Activated T-cell treated with anti-CD3 and anti-CD28 coated beads, Interleukin-2, amount 50 U/mL, for 72 hours (primary cell): ENCODE data around the gene TBC1D25. TPM values are rescaled to one million over a fixed set of nuclear protein-coding genes. Genes with fewer than 3 reads are reported as not detected.
"Not testable (repeated sequence)": the region's sequence is repeated elsewhere in the genome, so short reads cannot be mapped to it uniquely, and the experiment has no call there.

Source experiments
- ATAC-seq, 2 donors: fragments of 150-1000 bp; cut with Tn5 transposase; replicated peaks in 1 of 2; 2 replicates each; pipeline ENCODE4 v1.10.0; 2021; ENCODE audit warnings: moderate library complexity in 2 of 2, mild to moderate bottlenecking in 1 of 2
- DNase-seq, 2 donors: peaks; one replicate each; pipeline ENCODE4 v3.0.0; 2021 to 2022; ENCODE audit warnings: mixed read lengths in 1 of 2
- H3K27ac Mint-ChIP-seq: one replicate; pipeline ENCODE4 v1.8.0; 2022; ENCODE audit warnings: mild to moderate bottlenecking, moderate library complexity, mixed read lengths
- H3K27me3 Mint-ChIP-seq: one replicate; pipeline ENCODE4 v1.8.0; 2022; ENCODE audit warnings: low read depth, mixed read lengths
- H3K36me3 Mint-ChIP-seq, 2 donors: one replicate each; pipeline ENCODE4 v1.8.0; 2022; ENCODE audit warnings: mixed read lengths in 2 of 2, mild to moderate bottlenecking in 1 of 2; ENCODE audit not compliant: insufficient read depth in 2 of 2
- H3K4me1 Mint-ChIP-seq: one replicate; pipeline ENCODE4 v1.8.0; 2022; ENCODE audit warnings: low read depth, mixed read lengths
- H3K4me3 Mint-ChIP-seq, 2 donors: one replicate each; pipeline ENCODE4 v1.8.0; 2022; ENCODE audit warnings: mild to moderate bottlenecking in 2 of 2, mixed read lengths in 2 of 2, moderate library complexity in 2 of 2
- H3K9me3 Mint-ChIP-seq, 2 donors: one replicate each; pipeline ENCODE4 v1.8.0; 2022; ENCODE audit warnings: mixed read lengths in 2 of 2
- total RNA-seq, 2 donors: library from RNA; stranded (reverse); gene quantifications; one replicate each; pipeline ENCODE4 v1.2.3, GENCODE V29; 2022

TBC1D25 gene
- total RNA-seq, 2 donors from 2014 or later: 20.4 to 20.5 TPM

GRCh38 chrX:48520976-48521352 lies 18.6 kb upstream of the TBC1D25 start:
- DNase-seq (no peak), ATAC-seq (no peak)
- H3K9me3 Mint-ChIP-seq: no peaks in the 10 kb centered on the region
- no peaks in the 10 kb centered on the region for H3K27me3 Mint-ChIP-seq
- peak overlapping the region; percentile 86 to 91 for H3K4me3 Mint-ChIP-seq
- H3K36me3 Mint-ChIP-seq: peaks cover 6% of the 10 kb centered on the region in 2 donors
- H3K27ac Mint-ChIP-seq: peak overlapping the region; percentile 95
- H3K4me1 Mint-ChIP-seq: peaks cover 18% of the 10 kb centered on the region

DNA sequence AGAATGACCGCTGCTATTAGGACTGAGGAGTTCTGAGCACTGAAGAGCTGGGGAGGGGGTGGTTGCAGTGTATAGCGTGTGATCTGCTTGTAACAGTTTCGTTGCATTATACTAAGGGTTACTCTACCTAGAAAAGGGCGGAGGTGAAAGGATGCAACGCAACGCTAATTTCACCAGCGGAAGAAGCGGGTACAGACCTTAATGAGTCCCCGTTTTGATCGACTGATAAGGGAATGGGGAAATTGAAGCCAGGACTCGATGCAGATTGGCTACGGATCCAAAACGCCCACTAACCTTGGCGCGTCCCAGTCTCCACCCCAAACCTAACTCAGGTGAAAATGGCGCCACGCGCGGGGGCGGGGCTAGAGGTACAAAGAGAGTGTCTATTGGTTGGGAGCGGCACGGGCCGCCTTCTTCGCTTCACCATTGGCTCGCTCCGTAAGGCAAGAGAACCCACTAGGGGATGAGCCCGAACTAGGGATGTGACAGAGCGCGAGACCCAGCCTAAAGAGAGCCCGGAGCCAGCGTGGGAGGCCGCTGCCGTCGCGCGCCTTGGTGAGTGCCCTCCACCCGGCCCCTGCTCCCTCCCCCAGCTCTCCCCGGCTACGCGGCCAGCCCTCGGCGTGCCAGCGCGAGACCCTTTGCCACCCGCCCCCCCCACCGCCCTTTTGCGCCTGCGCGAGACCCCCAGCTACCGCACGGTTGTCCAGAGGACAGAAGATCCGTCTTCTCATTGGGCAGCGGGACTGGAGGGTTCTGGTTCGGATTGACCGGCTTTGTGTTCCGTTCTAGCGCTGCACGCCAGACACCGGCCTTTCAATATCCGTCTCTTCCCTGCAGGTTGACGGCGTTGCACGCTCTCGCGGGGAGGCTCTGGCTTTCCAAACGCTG lies 17.9 kb upstream of the TBC1D25 start, which contains the start of gene EBP:
TSS of gene EBP (plus strand) at position 456 of the 891 bp plus-strand sequence. CDS start 1,964 bp downstream, outside the sequence.
- ATAC-seq (peak; percentile 95 to 96), DNase-seq (peak; percentile 94 to 95)
- Mint-ChIP-seq H3K4me1 (peaks cover 22% of the 10 kb centered on the region), H3K36me3 (peaks cover 8 to 11% of the 10 kb centered on the region in 2 donors), H3K9me3 (no peaks in the 10 kb centered on the region), H3K4me3 (peak within 1 kb of the TSS; percentile 86 to 91), H3K27me3 (no peaks in the 10 kb centered on the region), H3K27ac (peak within 1 kb of the TSS; percentile 95)

GRCh38 chrX:48522291-48522690 lies 17.2 kb upstream of the TBC1D25 start:
- Mint-ChIP-seq H3K4me3 (peak overlapping the region; percentile 86 to 91), H3K27me3 (no peaks in the 10 kb centered on the region), H3K9me3 (no peaks in the 10 kb centered on the region), H3K36me3 (peaks cover 9 to 14% of the 10 kb centered on the region in 2 donors), H3K4me1 (peaks cover 24% of the 10 kb centered on the region), H3K27ac (peak overlapping the region; percentile 91)
- ATAC-seq (no peak), DNase-seq (no peak)

GRCh38 chrX:48523682-48524081 lies 15.8 kb upstream of the TBC1D25 start:
- Mint-ChIP-seq H3K27ac (peak overlapping the region; percentile 8), H3K27me3 (no peaks in the 10 kb centered on the region), H3K36me3 (peaks cover 15 to 25% of the 10 kb centered on the region in 2 donors), H3K4me3 (peak overlapping the region; percentile 55 to 60), H3K4me1 (peaks cover 24% of the 10 kb centered on the region), H3K9me3 (no peaks in the 10 kb centered on the region)
- DNase-seq (no peak), ATAC-seq (no peak)

DNA sequence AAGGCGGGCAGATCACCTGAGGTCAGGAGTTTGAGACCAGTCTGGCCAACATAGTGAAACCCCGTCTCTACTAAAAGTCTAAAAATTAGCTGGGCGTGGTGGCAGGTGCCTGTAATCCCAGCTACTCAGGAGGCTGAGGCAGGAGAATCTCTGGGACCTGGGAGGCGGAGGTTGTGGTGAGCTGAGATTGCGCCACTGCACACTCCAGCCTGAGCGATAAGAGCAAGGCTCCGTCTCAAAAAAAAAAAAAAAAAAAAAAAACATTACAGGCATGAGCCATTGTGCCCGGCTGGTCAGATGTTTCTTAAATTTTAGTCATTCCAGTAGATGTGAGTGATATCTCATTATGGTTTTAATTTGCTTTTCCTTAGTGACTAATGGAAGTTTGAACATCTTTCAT lies 13.7 kb upstream of the TBC1D25 start:
- Mint-ChIP-seq H3K36me3 (peaks cover 17 to 29% of the 10 kb centered on the region in 2 donors), H3K4me1 (peaks cover 19% of the 10 kb centered on the region)
- not testable (repeated sequence) for DNase-seq, H3K27me3 Mint-ChIP-seq, H3K27ac Mint-ChIP-seq, H3K4me3 Mint-ChIP-seq, ATAC-seq, H3K9me3 Mint-ChIP-seq

- peaks cover 16% of the 10 kb centered on the region for H3K4me1 Mint-ChIP-seq
- no peak overlapping the region for H3K27ac Mint-ChIP-seq
- DNase-seq: no peak
- H3K36me3 Mint-ChIP-seq: peaks cover 11 to 23% of the 10 kb centered on the region in 2 donors
- H3K4me3 Mint-ChIP-seq: peak overlapping the region in 1 of 2 donors; percentile 33
- H3K9me3 Mint-ChIP-seq: no peaks in the 10 kb centered on the region
- no peak for ATAC-seq
- no peaks in the 10 kb centered on the region for H3K27me3 Mint-ChIP-seq
Measured at GRCh38 chrX:48530736-48531135, 8.8 kb upstream of the TBC1D25 start.

GRCh38 chrX:48531358-48531959 lies 8.1 kb upstream of the TBC1D25 start:
- H3K9me3 Mint-ChIP-seq: no peaks in the 10 kb centered on the region
- peak; percentile 14 to 17 for DNase-seq
- peaks cover 11 to 20% of the 10 kb centered on the region in 2 donors for H3K36me3 Mint-ChIP-seq

DNA sequence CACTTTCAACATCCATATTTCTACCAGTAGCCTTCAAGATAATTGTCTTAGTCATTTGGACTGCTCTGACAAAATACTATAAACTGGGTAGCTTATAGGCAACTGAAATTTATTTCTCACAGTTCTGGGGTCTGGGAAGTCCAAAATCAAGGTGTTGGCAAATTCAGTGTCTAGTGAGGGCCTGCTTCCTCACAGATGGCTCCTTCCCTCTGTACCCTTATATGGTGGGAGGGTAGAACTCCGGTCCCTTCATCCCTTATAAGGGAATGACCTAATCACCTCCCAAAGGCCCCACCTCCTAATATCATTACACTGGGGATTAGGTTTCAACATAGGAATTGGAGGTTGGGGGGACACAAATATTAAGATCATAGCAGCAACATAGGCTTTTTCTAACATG lies 7.4 kb upstream of the TBC1D25 start:
- Mint-ChIP-seq H3K9me3 (no peaks in the 10 kb centered on the region), H3K27ac (peak overlapping the region; percentile 80), H3K36me3 (peaks cover 8 to 16% of the 10 kb centered on the region in 2 donors)

More at GRCh38 chrX:48531358-48531959, 8.1 kb upstream of the TBC1D25 start:
- H3K27me3 Mint-ChIP-seq: no peaks in the 10 kb centered on the region
- H3K4me1 Mint-ChIP-seq: peaks cover 13% of the 10 kb centered on the region
- ATAC-seq: peak; percentile 55 to 78
- H3K4me3 Mint-ChIP-seq: peak overlapping the region in 1 of 2 donors; percentile 66
- peak overlapping the region; percentile 80 for H3K27ac Mint-ChIP-seq

GRCh38 chrX:48533165-48533564 lies 6.3 kb upstream of the TBC1D25 start:
- H3K27ac Mint-ChIP-seq: no peak overlapping the region
- no peaks in the 10 kb centered on the region for H3K27me3 Mint-ChIP-seq
- DNase-seq (no peak), ATAC-seq (peak in 1 of 2 donors; percentile 37)
- no peak overlapping the region for H3K4me3 Mint-ChIP-seq
- peaks cover 10% of the 10 kb centered on the region for H3K4me1 Mint-ChIP-seq
- H3K9me3 Mint-ChIP-seq: no peaks in the 10 kb centered on the region
- peaks cover 7 to 9% of the 10 kb centered on the region in 2 donors for H3K36me3 Mint-ChIP-seq

More for the DNA sequence above, 7.4 kb upstream of the TBC1D25 start:
- ATAC-seq (no peak), DNase-seq (no peak)
- peaks cover 10% of the 10 kb centered on the region for H3K4me1 Mint-ChIP-seq
- peak overlapping the region in 1 of 2 donors; percentile 66 for H3K4me3 Mint-ChIP-seq
- no peaks in the 10 kb centered on the region for H3K27me3 Mint-ChIP-seq

DNA sequence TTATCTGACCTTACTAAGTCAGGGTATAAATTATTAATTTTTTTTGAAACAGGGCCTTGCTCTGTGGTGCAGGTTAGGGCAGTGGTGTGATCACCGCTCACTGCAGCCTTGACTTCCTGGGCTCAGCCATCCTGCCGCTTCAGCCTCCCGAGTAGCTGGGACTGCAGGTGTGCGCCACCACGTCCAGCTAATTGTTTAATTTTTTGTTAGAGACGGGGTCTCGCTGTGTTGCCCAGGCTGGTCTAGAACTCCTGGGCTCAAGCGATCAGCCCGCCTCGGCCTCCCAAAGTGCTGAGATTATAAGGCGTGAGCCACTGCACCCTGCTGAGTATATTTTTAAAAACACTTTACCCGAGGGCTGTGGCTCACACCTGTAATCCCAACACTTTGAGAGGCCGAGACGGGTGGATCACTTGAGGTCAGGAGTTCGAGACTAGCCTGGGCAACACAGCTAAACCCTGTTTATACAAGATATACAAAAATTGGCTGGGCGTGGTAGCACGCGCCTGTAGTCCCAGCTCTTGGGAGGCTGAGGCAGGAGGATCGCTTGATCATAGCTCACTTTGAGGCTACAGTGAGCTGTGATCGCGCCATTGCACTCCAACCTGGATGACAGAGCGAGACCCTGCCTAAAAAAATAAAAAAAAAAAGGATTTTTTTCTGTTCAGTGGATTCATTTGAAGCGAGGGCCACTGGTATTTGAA lies 721 bp upstream of the TBC1D25 start:
- H3K4me1 Mint-ChIP-seq: peaks cover 17% of the 10 kb centered on the region
- DNase-seq: no peak
- H3K27ac Mint-ChIP-seq: no peak overlapping the region

GRCh38 chrX:48540028-48540375 lies 488 bp downstream of the TBC1D25 start:
- Mint-ChIP-seq H3K4me1 (peaks cover 17% of the 10 kb centered on the region), H3K9me3 (no peaks in the 10 kb centered on the region), H3K27me3 (no peaks in the 10 kb centered on the region), H3K4me3 (peak overlapping the region; percentile 82 to 99), H3K27ac (peak overlapping the region; percentile 95), H3K36me3 (peaks cover 3 to 6% of the 10 kb centered on the region in 2 donors)
- DNase-seq: peak in 1 of 2 donors; percentile 61
- ATAC-seq: peak; percentile 54 to 65

More for the DNA sequence above, 721 bp upstream of the TBC1D25 start:
- no peaks in the 10 kb centered on the region for H3K9me3 Mint-ChIP-seq
- H3K27me3 Mint-ChIP-seq: no peaks in the 10 kb centered on the region
- no peak for ATAC-seq
- H3K36me3 Mint-ChIP-seq: peaks cover 3 to 6% of the 10 kb centered on the region in 2 donors
- peak overlapping the region; percentile 82 to 99 for H3K4me3 Mint-ChIP-seq

DNA sequence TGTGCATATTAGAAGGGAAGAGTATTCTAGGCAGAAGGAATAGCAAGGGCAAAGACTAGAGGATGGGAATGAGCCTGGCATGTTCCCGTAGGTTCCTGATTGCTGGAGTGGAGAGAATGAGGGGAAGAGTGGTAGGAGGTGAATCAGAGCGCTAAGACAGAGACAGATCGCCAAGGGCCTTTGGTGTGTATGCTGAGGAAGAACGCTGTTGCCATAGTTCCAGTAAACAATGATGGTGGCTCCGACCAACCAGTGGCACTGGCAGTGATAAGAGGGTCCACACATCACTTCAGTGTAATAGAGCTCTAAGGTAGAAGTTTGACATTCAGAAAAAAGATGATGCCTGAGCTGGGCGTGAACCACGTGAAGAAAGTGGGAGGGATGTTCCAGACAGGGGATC lies 966 bp downstream of the TBC1D25 start:
- DNase-seq: no peak
- Mint-ChIP-seq H3K27me3 (no peaks in the 10 kb centered on the region), H3K27ac (peak overlapping the region; percentile 95), H3K36me3 (peaks cover 3 to 6% of the 10 kb centered on the region in 2 donors), H3K9me3 (no peaks in the 10 kb centered on the region), H3K4me1 (peaks cover 17% of the 10 kb centered on the region), H3K4me3 (peak overlapping the region; percentile 82 to 99)
- no peak for ATAC-seq
